Body of pancreas (tissue), 4 donors: ENCODE results near the gene MYO9B.

ENCODE experiments used
- POLR2A ChIP-seq, 3 donors: fragments of 450-650 bp; IDR thresholded peaks; one replicate each; pipeline ENCODE4 v1.6.1; 2016; ENCODE audit warnings: antibody characterized with exemption in 3 of 3, mild to moderate bottlenecking in 2 of 3
- TF ChIP-seq, protein P1 (sequence below), 7 experiments: fragments of 450-650 bp in 4 of 7; fragments of 200-600 bp in 3 of 7; sonication (generic) in 3 of 7; IDR thresholded peaks; one replicate each; pipeline ENCODE4 v1.5.1; 2016 to 2019; ENCODE audit warnings: antibody characterized with exemption in 7 of 7

DNA sequence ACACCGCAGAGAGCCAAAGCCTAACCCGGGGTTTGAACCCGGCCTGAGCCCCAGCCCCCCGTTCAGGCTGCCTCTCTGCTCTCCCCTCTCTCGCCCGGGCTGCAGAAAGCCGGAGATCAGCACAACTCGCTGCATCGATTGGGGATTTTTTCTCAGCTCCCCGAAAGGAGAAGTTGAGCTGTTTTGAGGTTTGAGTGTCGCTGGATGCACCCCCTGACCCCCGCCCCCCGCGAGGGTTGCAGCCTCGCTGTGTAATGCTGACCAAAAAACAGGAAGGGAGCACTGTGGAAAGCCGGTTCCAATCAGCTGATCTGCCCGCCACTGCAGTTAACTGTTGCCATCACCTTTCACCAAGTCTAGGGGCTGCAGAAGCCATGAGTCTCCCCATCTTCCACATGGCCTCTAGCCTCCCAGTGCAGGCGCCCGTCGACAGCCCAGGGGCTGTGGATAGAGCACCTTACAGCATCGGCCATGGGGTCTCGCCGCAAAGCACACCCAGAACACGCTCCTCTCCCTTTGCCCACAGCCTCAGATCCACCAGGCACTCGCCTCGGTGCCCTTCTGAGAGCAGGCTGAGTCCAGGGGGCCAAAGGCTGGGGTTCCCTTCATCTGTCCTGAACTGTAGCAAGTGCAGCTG lies 34.5 kb downstream of the MYO9B start:
- TF ChIP-seq, protein P1, sequence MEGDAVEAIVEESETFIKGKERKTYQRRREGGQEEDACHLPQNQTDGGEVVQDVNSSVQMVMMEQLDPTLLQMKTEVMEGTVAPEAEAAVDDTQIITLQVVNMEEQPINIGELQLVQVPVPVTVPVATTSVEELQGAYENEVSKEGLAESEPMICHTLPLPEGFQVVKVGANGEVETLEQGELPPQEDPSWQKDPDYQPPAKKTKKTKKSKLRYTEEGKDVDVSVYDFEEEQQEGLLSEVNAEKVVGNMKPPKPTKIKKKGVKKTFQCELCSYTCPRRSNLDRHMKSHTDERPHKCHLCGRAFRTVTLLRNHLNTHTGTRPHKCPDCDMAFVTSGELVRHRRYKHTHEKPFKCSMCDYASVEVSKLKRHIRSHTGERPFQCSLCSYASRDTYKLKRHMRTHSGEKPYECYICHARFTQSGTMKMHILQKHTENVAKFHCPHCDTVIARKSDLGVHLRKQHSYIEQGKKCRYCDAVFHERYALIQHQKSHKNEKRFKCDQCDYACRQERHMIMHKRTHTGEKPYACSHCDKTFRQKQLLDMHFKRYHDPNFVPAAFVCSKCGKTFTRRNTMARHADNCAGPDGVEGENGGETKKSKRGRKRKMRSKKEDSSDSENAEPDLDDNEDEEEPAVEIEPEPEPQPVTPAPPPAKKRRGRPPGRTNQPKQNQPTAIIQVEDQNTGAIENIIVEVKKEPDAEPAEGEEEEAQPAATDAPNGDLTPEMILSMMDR (IDR thresholded peaks at IDR 0.05): no peak
- no peak for TF ChIP-seq POLR2A (IDR thresholded peaks at IDR 0.05)
